Lower leg skin (tissue), 3 donors: ENCODE data around the gene HJV.

ENCODE experiments used
- POLR2A ChIP-seq, 2 donors: fragments of 450-650 bp; IDR thresholded peaks; one replicate each; pipeline ENCODE4 v1.6.1; 2016 to 2017; ENCODE audit warnings: antibody characterized with exemption in 2 of 2, mild to moderate bottlenecking in 1 of 2, moderate library complexity in 1 of 2
- TF ChIP-seq, protein P1 (sequence below), 3 donors: fragments of 450-650 bp; IDR thresholded peaks; one replicate each; pipeline ENCODE4 v1.5.1; 2016; ENCODE audit warnings: antibody characterized with exemption in 3 of 3, mild to moderate bottlenecking in 3 of 3, moderate library complexity in 2 of 3

DNA sequence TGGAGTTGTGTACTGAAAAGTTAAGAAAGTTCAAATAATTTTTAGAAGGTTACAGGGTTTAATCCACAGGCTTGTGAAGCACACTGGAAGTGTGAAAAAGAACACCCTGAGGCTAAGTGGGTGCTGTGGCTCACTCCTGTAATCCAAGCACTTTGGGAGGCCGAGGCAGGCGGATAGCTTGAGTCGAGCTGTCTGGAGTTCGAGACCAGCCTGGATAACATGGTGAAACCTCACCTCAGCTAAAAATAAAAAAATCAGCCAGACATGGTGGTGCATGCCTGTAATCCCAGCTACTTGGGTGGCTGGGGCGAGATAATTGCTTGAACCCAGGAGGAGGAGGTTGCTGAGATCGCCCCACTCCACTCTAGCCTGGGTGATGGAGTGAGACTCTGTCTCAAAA, 35.0 kb downstream of the HJV start:
- TF ChIP-seq POLR2A (IDR thresholded peaks at IDR 0.05): no peak
- TF ChIP-seq, protein P1, sequence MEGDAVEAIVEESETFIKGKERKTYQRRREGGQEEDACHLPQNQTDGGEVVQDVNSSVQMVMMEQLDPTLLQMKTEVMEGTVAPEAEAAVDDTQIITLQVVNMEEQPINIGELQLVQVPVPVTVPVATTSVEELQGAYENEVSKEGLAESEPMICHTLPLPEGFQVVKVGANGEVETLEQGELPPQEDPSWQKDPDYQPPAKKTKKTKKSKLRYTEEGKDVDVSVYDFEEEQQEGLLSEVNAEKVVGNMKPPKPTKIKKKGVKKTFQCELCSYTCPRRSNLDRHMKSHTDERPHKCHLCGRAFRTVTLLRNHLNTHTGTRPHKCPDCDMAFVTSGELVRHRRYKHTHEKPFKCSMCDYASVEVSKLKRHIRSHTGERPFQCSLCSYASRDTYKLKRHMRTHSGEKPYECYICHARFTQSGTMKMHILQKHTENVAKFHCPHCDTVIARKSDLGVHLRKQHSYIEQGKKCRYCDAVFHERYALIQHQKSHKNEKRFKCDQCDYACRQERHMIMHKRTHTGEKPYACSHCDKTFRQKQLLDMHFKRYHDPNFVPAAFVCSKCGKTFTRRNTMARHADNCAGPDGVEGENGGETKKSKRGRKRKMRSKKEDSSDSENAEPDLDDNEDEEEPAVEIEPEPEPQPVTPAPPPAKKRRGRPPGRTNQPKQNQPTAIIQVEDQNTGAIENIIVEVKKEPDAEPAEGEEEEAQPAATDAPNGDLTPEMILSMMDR (IDR thresholded peaks at IDR 0.05): no peak
